PC-9 (cell line): ENCODE data around the gene RGS19. TPM values are rescaled to one million over a fixed set of nuclear protein-coding genes. Genes with fewer than 3 reads are reported as not detected.

Experiments
- BruUV-seq: library from RNA; stranded (reverse); fragments of 400-500 nt; replicated peaks from 2 replicates; lab custom pipeline; 2021; lab: Mats Ljungman, UMichigan
- CTCF ChIA-PET: fragments of 300-600 bp; sonication (Branson Sonifier 250); formaldehyde crosslinking; loops from one replicate; lab custom pipeline; 2022; ENCODE audit warnings: antibody characterized with exemption; lab: Charles Lee
- POLR2A ChIA-PET: fragments of 300-600 bp; sonication (Branson Sonifier 250); formaldehyde crosslinking; loops from one replicate; lab custom pipeline; 2022; ENCODE audit warnings: antibody characterized with exemption; ENCODE audit not compliant: unreplicated experiment; lab: Charles Lee
- DNase-seq, 2 experiments: peaks; one replicate each; pipeline versions ENCODE4 v3.0.0 to v3.0.0-alpha.2; 2015 to 2022; ENCODE audit warnings: mixed read lengths in 1 of 2
- H2AFZ ChIP-seq: fragments of 200-600 bp; sonication (generic); 2 replicates; pipeline ENCODE4 v1.8.1; 2017; ENCODE audit warnings: antibody characterized with exemption
- H3F3A ChIP-seq: fragments of 200-600 bp; sonication (generic); 2 replicates; pipeline ENCODE4 v1.8.1; 2017; ENCODE audit warnings: antibody characterized with exemption, mild to moderate bottlenecking, low read depth; ENCODE audit not compliant: insufficient read depth
- H3K27ac ChIP-seq: fragments of 200-600 bp; sonication (generic); 2 replicates; pipeline ENCODE4 v1.6.1; 2016; ENCODE audit warnings: mixed run types
- H3K27me3 ChIP-seq: fragments of 200-600 bp; sonication (generic); 2 replicates; pipeline ENCODE4 v1.6.1; 2016; ENCODE audit warnings: low read depth, mixed run types; ENCODE audit not compliant: insufficient read depth
- H3K36me3 ChIP-seq: fragments of 200-600 bp; sonication (generic); 2 replicates; pipeline ENCODE4 v1.6.1; 2016; ENCODE audit warnings: low read depth, mixed run types
- H3K4me1 ChIP-seq: fragments of 200-600 bp; sonication (generic); replicated peaks from 2 replicates; pipeline ENCODE4 v1.6.1; 2016; ENCODE audit warnings: mixed run types; ENCODE audit not compliant: insufficient read depth
- H3K4me2 ChIP-seq: fragments of 200-600 bp; sonication (generic); 2 replicates; pipeline ENCODE4 v1.6.1; 2017; ENCODE audit warnings: mixed run types
- H3K4me3 ChIP-seq: fragments of 200-600 bp; sonication (generic); 2 replicates; pipeline ENCODE4 v1.6.1; 2016; ENCODE audit warnings: mixed run types
- H3K79me2 ChIP-seq: fragments of 200-600 bp; sonication (generic); 2 replicates; pipeline ENCODE4 v1.6.1; 2017; ENCODE audit warnings: low read depth, mixed run types
- H3K9me2 ChIP-seq: fragments of 200-600 bp; sonication (generic); 2 replicates; pipeline ENCODE4 v1.8.1; 2017; ENCODE audit warnings: mild to moderate bottlenecking; ENCODE audit not compliant: insufficient read depth
- H3K9me3 ChIP-seq: fragments of 200-600 bp; sonication (generic); 2 replicates; pipeline ENCODE4 v1.8.1; 2016; ENCODE audit warnings: low read depth; ENCODE audit not compliant: insufficient read depth
- H4K20me1 ChIP-seq: fragments of 200-600 bp; sonication (generic); 2 replicates; pipeline ENCODE4 v1.8.1; 2017; ENCODE audit not compliant: insufficient read depth
- CTCF ChIP-seq: fragments of 200-600 bp; sonication (generic); conservative IDR thresholded peaks from 2 replicates; pipeline ENCODE4 v1.6.1; 2017; ENCODE audit warnings: mixed run types, antibody characterized with exemption, mild to moderate bottlenecking, moderate library complexity
- EZH2 ChIP-seq: fragments of 200-600 bp; sonication (generic); IDR thresholded peaks from 2 replicates; pipeline ENCODE4 v1.8.0; 2017; ENCODE audit warnings: antibody characterized with exemption, low read depth
- intact Hi-C: fragments of 100-400 bp; cut with micrococcal nuclease; formaldehyde crosslinking; loops from one replicate; pipeline ENCODE4 v1.10.0; 2022; ENCODE audit not compliant: unreplicated experiment
- total RNA-seq: library from RNA; stranded (reverse); gene quantifications from 2 replicates; pipeline ENCODE4 v1.2.3, GENCODE V29; 2021

RGS19 gene
- total RNA-seq, 1 experiment from 2014 or later: 33.3 TPM

DNA sequence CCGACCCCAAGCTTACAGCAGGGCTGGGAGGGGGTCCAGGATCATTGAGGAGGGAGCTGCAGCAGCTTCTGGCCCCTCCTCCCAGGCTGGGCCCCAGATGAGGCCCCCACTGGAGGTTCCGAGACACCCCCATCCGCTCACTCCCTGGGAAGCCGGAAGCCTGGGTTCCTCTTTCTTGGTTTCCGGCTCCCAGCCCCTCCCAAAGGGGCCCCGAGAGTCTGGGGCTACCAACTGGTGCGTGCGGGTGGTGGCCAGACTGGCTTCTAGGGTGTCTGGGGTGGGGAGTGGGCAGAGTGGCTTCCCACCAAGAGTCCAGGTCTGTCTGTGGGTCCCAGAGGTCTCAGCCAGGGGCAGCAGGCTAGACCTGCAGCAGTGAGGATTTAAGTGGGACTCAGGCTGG is 2.2 kb downstream of the RGS19 start:
- BruUV-seq: no TSS peak
- Histone ChIP-seq H3F3A (peaks cover 30% of the 10 kb centered on the region), H3K4me2 (no peak overlapping the region), H3K27ac (no peak overlapping the region), H3K27me3 (peaks cover 4% of the 10 kb centered on the region; the same call in 1 of the 2 replicates), H3K4me1 (peaks cover 14% of the 10 kb centered on the region), H3K9me2 (no peaks in the 10 kb centered on the region), H3K36me3 (no peaks in the 10 kb centered on the region), H3K79me2 (peaks cover 12% of the 10 kb centered on the region), H3K4me3 (no peak overlapping the region), H4K20me1 (peaks cover 8% of the 10 kb centered on the region; the same call in 1 of the 2 replicates), H2AFZ (no peak overlapping the region), H3K9me3 (no peaks in the 10 kb centered on the region)
- TF ChIP-seq EZH2 (no peak), CTCF (no peak)
- ChIA-PET CTCF (no interaction called here), POLR2A (no interaction called here)
- intact Hi-C loops: no loop called here
- DNase-seq: no peak

- intact Hi-C loops: no loop called here
- TF ChIP-seq CTCF (no peak), EZH2 (no peak)
- CTCF ChIA-PET: interaction anchor here (0.7 kb wide), 1 partner anchor 179 kb away, joined by 4 read pairs; the partner anchor contains the start of gene PCMTD2
- H3K27ac ChIP-seq: no peak overlapping the region
- no peak overlapping the region for H3K4me3 ChIP-seq
- H3K9me2 ChIP-seq: no peaks in the 10 kb centered on the region
- no peaks in the 10 kb centered on the region for H3K36me3 ChIP-seq
- peaks cover 24% of the 10 kb centered on the region for H3F3A ChIP-seq
- DNase-seq: no peak
- peaks cover 12% of the 10 kb centered on the region for H3K79me2 ChIP-seq
- no peak overlapping the region for H2AFZ ChIP-seq
- H4K20me1 ChIP-seq: peaks cover 8% of the 10 kb centered on the region
- H3K4me2 ChIP-seq: no peak overlapping the region
- H3K9me3 ChIP-seq: no peaks in the 10 kb centered on the region
- POLR2A ChIA-PET: no interaction called here
- peaks cover 14% of the 10 kb centered on the region for H3K4me1 ChIP-seq
- no TSS peak for BruUV-seq
- no peaks in the 10 kb centered on the region for H3K27me3 ChIP-seq
These were observed 3.0 kb downstream of the RGS19 start for GRCh38 chr20:64076061-64076997.

GRCh38 chr20:64075556-64075955 is 3.8 kb downstream of the RGS19 start:
- CTCF ChIA-PET: interaction anchor here (0.5 to 0.7 kb wide), 2 partner anchors 21 to 180 kb away, joined by 4 to 12 read pairs; partner anchors contain the start of gene PCMTD2
- BruUV-seq: no TSS peak

More at GRCh38 chr20:64075556-64075955, 3.8 kb downstream of the RGS19 start:
- TF ChIP-seq EZH2 (no peak), CTCF (no peak)
- no peak for DNase-seq
- Histone ChIP-seq H2AFZ (no peak overlapping the region), H3K4me1 (peaks cover 14% of the 10 kb centered on the region), H3K4me3 (no peak overlapping the region), H3K27me3 (no peaks in the 10 kb centered on the region), H3K9me3 (no peaks in the 10 kb centered on the region), H3K4me2 (no peak overlapping the region), H3K79me2 (peaks cover 12% of the 10 kb centered on the region), H3K27ac (no peak overlapping the region), H3K36me3 (no peaks in the 10 kb centered on the region), H3F3A (peaks cover 17% of the 10 kb centered on the region), H4K20me1 (peaks cover 8% of the 10 kb centered on the region), H3K9me2 (no peaks in the 10 kb centered on the region)
- POLR2A ChIA-PET: no interaction called here
- intact Hi-C loops: no loop called here
